NCI-H2081 (cell line): ENCODE results near the gene MTHFD1L.
"Not testable (repeated sequence)": the region's sequence is repeated elsewhere in the genome, so short reads cannot be mapped to it uniquely, and the experiment has no call there.

Source experiments
- DNase-seq, 2 experiments: peaks; one replicate each; lab custom pipeline; 2025; lab: John Stamatoyannopoulos, UW

Gene MTHFD1L

GRCh38 chr6:150865406-150866146, at the start of gene MTHFD1L:
TSS of gene MTHFD1L (plus strand) at chr6:150865702. CDS start at chr6:150865823, 121 bp downstream.
- peak; percentile 28 to 59 for DNase-seq

- DNase-seq = not testable (repeated sequence)
Measured at GRCh38 chr6:150816554-150816953, 48.9 kb upstream of the MTHFD1L start.

GRCh38 chr6:150822932-150823331, 42.6 kb upstream of the MTHFD1L start:
- no peak for DNase-seq

DNA sequence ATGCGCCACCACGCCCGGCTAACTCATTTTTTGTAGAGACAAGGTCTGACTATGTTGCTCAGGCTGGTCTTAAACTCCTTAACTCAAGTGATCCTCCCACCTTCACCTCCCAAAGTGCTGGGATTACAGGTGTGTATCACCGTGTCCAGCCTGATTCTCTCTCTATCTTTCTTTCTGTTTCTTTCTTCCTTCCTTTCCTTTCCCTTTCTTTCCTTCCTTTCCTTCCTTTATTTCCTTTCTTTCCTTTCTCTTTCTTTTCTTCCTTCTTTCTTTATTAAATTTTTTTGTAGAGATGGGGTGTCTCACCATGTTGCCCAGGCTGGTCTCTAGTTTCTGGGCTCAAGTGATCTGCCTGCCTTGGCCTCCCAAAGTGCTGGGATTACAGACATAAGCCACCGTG, 38.7 kb upstream of the MTHFD1L start:
- no peak for DNase-seq

GRCh38 chr6:150828107-150828506, 37.4 kb upstream of the MTHFD1L start:
- not testable (repeated sequence) for DNase-seq

GRCh38 chr6:150830439-150831165, 34.9 kb upstream of the MTHFD1L start:
- DNase-seq = no peak

GRCh38 chr6:150831577-150831976, 33.9 kb upstream of the MTHFD1L start:
- DNase-seq = no peak

- no peak for DNase-seq
Measured at GRCh38 chr6:150835620-150836019, 29.9 kb upstream of the MTHFD1L start.

DNA sequence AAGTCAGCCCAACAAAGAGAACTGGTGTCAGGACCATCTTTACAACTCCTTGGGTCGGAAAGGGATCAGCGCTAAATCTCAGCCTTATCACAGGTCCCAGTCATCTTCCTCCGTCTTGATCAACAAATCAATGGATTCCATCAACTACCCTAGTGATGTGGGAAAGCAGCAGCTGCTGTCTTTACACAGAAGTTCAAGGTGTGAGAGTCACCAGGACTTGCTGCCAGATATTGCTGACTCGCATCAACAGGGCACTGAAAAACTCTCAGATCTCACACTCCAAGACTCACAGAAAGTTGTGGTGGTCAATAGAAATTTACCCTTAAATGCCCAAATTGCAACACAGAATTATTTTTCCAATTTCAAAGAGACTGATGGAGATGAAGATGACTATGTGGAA, 25.3 kb upstream of the MTHFD1L start:
- DNase-seq = no peak

DNA sequence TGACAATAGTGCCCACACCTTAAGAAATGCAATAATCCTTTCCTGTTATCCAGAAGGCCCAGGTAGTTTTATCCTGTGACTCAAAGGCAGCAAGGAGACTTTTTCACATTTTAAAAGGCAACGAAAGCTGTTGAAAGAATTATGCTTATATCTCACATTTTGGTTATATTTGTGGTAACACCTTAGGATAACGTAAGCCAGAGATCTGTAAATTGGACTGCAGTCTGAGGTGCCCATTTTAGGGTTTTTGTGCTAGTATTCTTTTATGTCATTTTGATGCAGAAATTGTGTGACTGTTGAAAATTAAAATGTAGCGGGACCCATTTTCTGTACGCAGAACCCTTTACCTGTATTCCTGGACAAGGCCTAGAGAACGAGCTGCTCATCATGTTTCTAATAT, 24.3 kb upstream of the MTHFD1L start:
- DNase-seq = no peak

- DNase-seq = peak in 1 of 2 experiments; percentile 0
Measured at GRCh38 chr6:150841697-150842096, 23.8 kb upstream of the MTHFD1L start.

GRCh38 chr6:150844371-150844770, 21.1 kb upstream of the MTHFD1L start:
- no peak for DNase-seq

- no peak for DNase-seq
Measured at GRCh38 chr6:150846641-150847040, 18.9 kb upstream of the MTHFD1L start.

GRCh38 chr6:150848400-150848799, 17.1 kb upstream of the MTHFD1L start:
- no peak for DNase-seq

- not testable (repeated sequence) for DNase-seq
Measured at GRCh38 chr6:150854392-150854791, 11.1 kb upstream of the MTHFD1L start.

DNA sequence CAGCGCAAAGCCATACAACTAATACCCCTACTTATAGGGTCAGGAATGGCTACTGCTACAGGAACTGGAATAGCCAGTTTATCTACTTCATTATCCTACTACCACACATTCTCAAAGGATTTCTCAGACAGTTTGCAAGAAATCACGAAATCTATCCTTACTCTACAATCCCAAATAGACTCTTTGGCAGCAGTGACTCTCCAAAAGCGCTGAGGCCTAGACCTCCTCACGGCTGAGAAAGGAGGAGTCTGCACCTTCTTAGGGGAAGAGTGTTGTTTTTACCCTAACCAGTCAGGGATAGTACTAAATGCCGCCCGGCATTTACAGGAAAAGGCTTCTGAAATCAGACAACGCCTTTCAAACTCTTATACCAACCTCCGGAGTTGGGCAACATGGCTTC, 10.3 kb upstream of the MTHFD1L start:
- not testable (repeated sequence) for DNase-seq

DNA sequence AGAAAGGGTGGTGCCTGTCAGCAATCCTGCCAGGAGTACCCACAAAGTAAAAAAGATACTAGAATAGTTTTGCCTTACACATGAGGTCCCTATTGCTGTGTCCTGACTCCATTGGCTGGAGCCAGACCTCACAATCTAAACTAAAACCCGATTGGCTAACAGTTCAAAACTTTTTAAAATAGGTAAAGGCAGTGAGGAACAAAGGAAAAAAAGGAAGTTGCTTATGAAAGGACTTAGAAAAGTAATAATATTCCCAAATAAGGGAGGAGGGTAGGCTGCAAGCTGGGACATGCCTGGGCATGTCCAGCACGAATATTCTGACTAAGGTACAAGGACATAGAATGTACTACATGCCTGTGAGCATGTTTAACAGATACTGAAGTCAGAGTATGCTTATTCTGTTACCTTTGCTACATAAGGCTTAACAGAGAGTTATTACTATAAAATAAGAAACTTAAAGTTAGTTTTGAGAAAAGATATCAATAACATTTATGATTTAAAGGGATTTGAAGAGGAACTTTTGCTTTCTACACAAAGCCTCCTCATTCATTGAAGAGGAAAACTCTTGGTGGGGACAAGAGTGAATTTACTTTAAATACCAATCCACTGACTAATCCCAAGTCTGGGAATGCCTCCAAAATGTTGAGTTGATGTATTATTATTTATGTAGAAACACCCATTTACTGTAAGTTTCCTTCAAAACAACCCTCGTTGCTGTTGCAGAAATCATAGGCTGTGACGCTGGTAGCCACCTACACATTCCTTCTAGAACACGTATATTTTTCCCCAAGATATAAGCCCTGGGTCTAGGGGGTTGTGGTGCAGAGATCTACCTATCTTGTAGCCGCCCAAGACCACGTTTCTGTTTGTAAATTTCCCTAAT, 8.2 kb upstream of the MTHFD1L start:
- DNase-seq = no peak

DNA sequence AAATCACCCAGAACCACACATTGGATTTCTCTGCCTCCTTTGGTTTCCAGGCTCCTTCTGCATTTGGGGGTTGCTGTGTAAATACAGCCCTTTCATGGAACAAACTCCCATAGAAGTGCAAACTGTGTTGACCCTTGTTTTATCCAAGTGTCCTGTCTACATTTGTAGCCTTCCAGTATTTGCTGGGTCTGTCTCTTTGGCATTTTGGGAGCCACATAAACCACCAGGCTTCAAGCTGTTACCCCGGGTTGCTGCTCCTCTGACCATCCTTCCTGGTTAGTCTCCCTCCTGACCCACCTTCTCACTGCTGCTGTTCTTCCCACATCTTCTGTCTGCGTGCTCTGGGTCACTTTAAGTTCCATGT, 7.6 kb upstream of the MTHFD1L start:
- no peak for DNase-seq

GRCh38 chr6:150861448-150862168, 3.9 kb upstream of the MTHFD1L start:
- not testable (repeated sequence) for DNase-seq

GRCh38 chr6:150863213-150863928, 2.1 kb upstream of the MTHFD1L start:
- no peak for DNase-seq

GRCh38 chr6:150865043-150865405, 478 bp upstream of the MTHFD1L start:
- DNase-seq = no peak
